ENCODE measurements around the gene DLL3. TPM values are rescaled to one million over a fixed set of nuclear protein-coding genes. Genes with fewer than 3 reads are reported as not detected.

The DLL3 gene
- total and polyA plus RNA-seq, 2 donors (not counting 1 experiment from before 2014, with no cell fraction given) = 0.46 to 1.1 TPM

DNA sequence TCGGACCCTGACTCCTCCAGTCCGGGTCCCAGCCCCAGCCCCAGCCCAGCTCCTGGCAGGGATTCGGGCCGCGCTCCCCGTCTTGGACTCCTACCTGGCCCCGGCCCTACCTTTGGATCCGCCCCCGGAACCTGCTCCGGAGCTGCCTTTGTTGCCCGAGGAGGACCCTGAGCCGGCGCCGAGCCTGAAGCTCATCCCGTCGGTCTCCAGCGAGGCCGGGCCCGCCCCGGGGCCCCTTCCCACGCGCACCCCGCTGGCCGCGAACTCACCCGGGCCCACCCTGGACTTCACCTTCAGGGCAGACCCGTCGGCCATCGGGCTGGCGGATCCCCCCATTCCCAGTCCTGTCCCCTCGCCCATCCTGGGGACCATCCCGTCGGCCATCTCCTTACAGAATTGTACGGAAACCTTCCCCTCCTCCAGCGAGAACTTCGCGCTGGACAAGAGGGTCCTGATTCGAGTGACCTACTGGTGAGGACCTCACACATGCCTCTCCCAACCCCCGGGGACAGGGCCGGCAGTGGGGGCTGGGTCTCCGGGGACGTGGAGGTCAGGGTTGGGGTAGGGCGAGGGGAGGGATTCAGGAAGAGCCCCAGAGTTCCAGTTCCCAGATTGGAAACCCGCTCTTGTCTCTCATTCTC lies 16.9 kb downstream of the DLL3 start:
- Histone ChIP-seq H4K20me1 (ENCODE audit: control insufficient read depth, insufficient read depth, low read length, poor library complexity, severe bottlenecking) (no peaks in the 10 kb centered on the region), H3K4me1 (ENCODE audit: control insufficient read depth in 2 of 2, insufficient read depth in 2 of 2, low read length in 2 of 2) (peaks cover 20 to 25% of the 10 kb centered on the region in 2 donors), H3K36me3 (replicated peaks in 1 of 2; ENCODE audit: control extremely low read depth in 1 of 2, control insufficient read depth in 1 of 2, extremely low read depth in 1 of 2, insufficient read depth in 2 of 2, low read length in 1 of 2) (no peaks in the 10 kb centered on the region), H2AFZ (ENCODE audit: insufficient read depth, low read depth, low read length, poor library complexity, severe bottlenecking) (peak overlapping the region; percentile 69), H3K27me3 (replicated peaks in 1 of 4; ENCODE audit: control extremely low read depth in 1 of 4, control insufficient read depth in 3 of 4, insufficient read depth in 4 of 4, low read length in 3 of 4) (peaks cover 0 to 47% (median 32%) of the 10 kb centered on the region in 4 experiments), H3K9me3 (ENCODE audit: control extremely low read depth in 1 of 3, control insufficient read depth in 2 of 3, insufficient read depth in 1 of 3, low read length in 2 of 3) (peaks cover 0 to 23% (median 0%) of the 10 kb centered on the region in 3 donors), H3K79me2 (ENCODE audit: control insufficient read depth, insufficient read depth, low read length) (no peaks in the 10 kb centered on the region), H3K4me3 (ENCODE audit: control extremely low read depth in 1 of 5, extremely low read depth in 1 of 5, insufficient read depth in 1 of 5, low read depth in 2 of 5, low read length in 4 of 5) (peak overlapping the region in 4 of 5 experiments; percentile 28 to 61 (median 42)), H3K4me2 (replicated peaks; ENCODE audit: low read depth, low read length, poor library complexity, severe bottlenecking) (peak overlapping the region; percentile 94), H3K9ac (ENCODE audit: low read length) (peak overlapping the region; percentile 65), H3K27ac (ENCODE audit: low read length in 2 of 2) (no peak overlapping the region)
- 7% methylated on average over 41 of the region's 44 CpGs for WGBS (ENCODE audit: insufficient coverage)
- H3K4me3 Mint-ChIP-seq = peak overlapping the region; percentile 78
- ATAC-seq (ENCODE audit: low read depth) = no peak
- CTCF ChIA-PET = no interaction called here
- peaks cover 16% of the 10 kb centered on the region for H3K4me1 Mint-ChIP-seq
- POLR2A ChIA-PET = interaction anchor here (1.0 kb wide), 1 partner anchor 80 kb away, joined by 3 read pairs; the partner anchor contains the start of gene RPS16
- intact Hi-C loops (cut with micrococcal nuclease) = no loop called here
- H3K27me3 Mint-ChIP-seq = peaks cover 31% of the 10 kb centered on the region
- TF ChIP-seq EZH2 (IDR thresholded peaks at IDR 0.05; ENCODE audit: borderline replicate concordance, insufficient read depth, low read depth, low read length, poor library complexity, severe bottlenecking) (peak; percentile 85), CTCF (IDR thresholded peaks at IDR 0.05) (no peak)
- no peak overlapping the region for H3K27ac Mint-ChIP-seq
- DNase-seq = no peak
- H3K9me3 Mint-ChIP-seq (ENCODE audit: insufficient read depth) = no peaks in the 10 kb centered on the region

DNA sequence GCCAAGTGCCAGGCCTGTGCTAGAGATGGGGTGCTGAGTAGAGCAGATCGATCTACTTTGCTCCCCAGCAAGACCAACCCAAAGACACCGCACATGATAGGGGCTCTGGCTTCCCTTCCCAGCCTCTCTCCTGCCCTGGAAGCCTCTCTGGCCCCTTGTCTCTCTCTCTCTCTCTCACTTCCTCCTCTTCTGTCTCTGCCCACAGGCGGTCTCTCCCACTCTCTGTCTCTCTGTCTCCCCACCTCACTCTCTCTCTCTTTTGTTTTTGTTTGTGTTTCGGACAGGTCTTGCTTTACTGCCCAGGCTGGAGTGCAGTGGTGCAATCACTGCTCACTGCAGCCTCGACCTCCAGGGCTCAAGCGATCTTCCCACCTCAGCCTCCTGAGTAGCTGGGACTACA lies 17.5 kb downstream of the DLL3 start:
- ChIA-PET CTCF (interaction anchor here (0.6 kb wide), 1 partner anchor 24 kb away, joined by 5 read pairs; no protein-coding TSS in a partner anchor), POLR2A (interaction anchor here (0.7 to 1.0 kb wide), 2 partner anchors 15 to 80 kb away, joined by 3 to 4 read pairs; partner anchors contain the start of gene RPS16)
- intact Hi-C loops (cut with micrococcal nuclease) = no loop called here
- peak; percentile 43 for DNase-seq
- H4K20me1 ChIP-seq (ENCODE audit: control insufficient read depth, insufficient read depth, low read length, poor library complexity, severe bottlenecking) = no peaks in the 10 kb centered on the region
- 35% methylated on average over 6 of the region's 6 CpGs for WGBS (ENCODE audit: insufficient coverage)
- no peaks in the 10 kb centered on the region for H3K79me2 ChIP-seq (ENCODE audit: control insufficient read depth, insufficient read depth, low read length)
- peaks cover 0 to 23% (median 0%) of the 10 kb centered on the region in 3 donors for H3K9me3 ChIP-seq (ENCODE audit: control extremely low read depth in 1 of 3, control insufficient read depth in 2 of 3, insufficient read depth in 1 of 3, low read length in 2 of 3)
- H3K27ac ChIP-seq (ENCODE audit: low read length in 2 of 2) = no peak overlapping the region
- peak overlapping the region; percentile 78 for H3K4me3 Mint-ChIP-seq
- H3K4me1 Mint-ChIP-seq = peaks cover 16% of the 10 kb centered on the region
- TF ChIP-seq CTCF (IDR thresholded peaks at IDR 0.05) (no peak), EZH2 (IDR thresholded peaks at IDR 0.05; ENCODE audit: borderline replicate concordance, insufficient read depth, low read depth, low read length, poor library complexity, severe bottlenecking) (no peak)
- H2AFZ ChIP-seq (ENCODE audit: insufficient read depth, low read depth, low read length, poor library complexity, severe bottlenecking) = peak overlapping the region; percentile 69
- no peak overlapping the region for H3K9ac ChIP-seq (ENCODE audit: low read length)
- H3K27ac Mint-ChIP-seq = peak overlapping the region; percentile 17
- ATAC-seq (ENCODE audit: low read depth) = peak; percentile 14
- no peaks in the 10 kb centered on the region for H3K36me3 ChIP-seq (replicated peaks in 1 of 2; ENCODE audit: control extremely low read depth in 1 of 2, control insufficient read depth in 1 of 2, extremely low read depth in 1 of 2, insufficient read depth in 2 of 2, low read length in 1 of 2)
- peaks cover 0 to 47% (median 32%) of the 10 kb centered on the region in 4 experiments for H3K27me3 ChIP-seq (replicated peaks in 1 of 4; ENCODE audit: control extremely low read depth in 1 of 4, control insufficient read depth in 3 of 4, insufficient read depth in 4 of 4, low read length in 3 of 4)
- H3K27me3 Mint-ChIP-seq = peaks cover 31% of the 10 kb centered on the region
- H3K4me3 ChIP-seq (ENCODE audit: control extremely low read depth in 1 of 5, extremely low read depth in 1 of 5, insufficient read depth in 1 of 5, low read depth in 2 of 5, low read length in 4 of 5) = no peak overlapping the region
- peaks cover 20 to 25% of the 10 kb centered on the region in 2 donors for H3K4me1 ChIP-seq (ENCODE audit: control insufficient read depth in 2 of 2, insufficient read depth in 2 of 2, low read length in 2 of 2)
- H3K9me3 Mint-ChIP-seq (ENCODE audit: insufficient read depth) = no peaks in the 10 kb centered on the region
- peak overlapping the region; percentile 94 for H3K4me2 ChIP-seq (replicated peaks; ENCODE audit: low read depth, low read length, poor library complexity, severe bottlenecking)

All from B cell (primary cell).